ENCODE data around the gene NLGN3.

- no peak for TF ChIP-seq POLR2A (IDR thresholded peaks at IDR 0.05)
- no peak for TF ChIP-seq POLR2AphosphoS5 (IDR thresholded peaks at IDR 0.05)
- TF ChIP-seq CTCF (IDR thresholded peaks at IDR 0.05): no peak
- TF ChIP-seq EP300 (IDR thresholded peaks at IDR 0.05): no peak
Observed at GRCh38 chrX:71169586-71169985, 24.9 kb downstream of the NLGN3 start.
